ENCODE data around the gene SMG6.

GRCh38 chr17:2183346-2183745 lies 120.2 kb downstream of the SMG6 start:
- TF ChIP-seq EZH2 (IDR thresholded peaks at IDR 0.05; ENCODE audit: borderline replicate concordance, low read depth, low read length, poor library complexity, severe bottlenecking) = no peak
- TF ChIP-seq CTCF (conservative IDR thresholded peaks at IDR 0.05; ENCODE audit: low read depth, low read length) = no peak
